GM13976 (cell line): ENCODE measurements around the gene PASK.
A peak's percentile ranks its signal among the peaks of the same experiment; 100 is the strongest.
"Not testable (repeated sequence)": the region's sequence is repeated elsewhere in the genome, so short reads cannot be mapped to it uniquely, and the experiment has no call there.

Source experiments
- DNase-seq: peaks from one replicate; pipeline ENCODE4 v3.0.0; 2012; ENCODE audit warnings: low spot score
- in situ Hi-C: fragments of 300-500 bp; cut with MboI; formaldehyde crosslinking; loops from one replicate; pipeline ENCODE4 v1.12.0; 2022; ENCODE audit warnings: low sequenced_read_pairs, mixed read lengths, inconsistent platforms; ENCODE audit not compliant: unreplicated experiment
- TF ChIP-seq, protein P1 (sequence below): IDR thresholded peaks from 2 replicates; pipeline ENCODE4 v1.5.1; 2012; ENCODE audit warnings: borderline replicate concordance, mild to moderate bottlenecking; ENCODE audit not compliant: insufficient read depth; ENCODE audit errors: extremely low read depth, missing control alignments, control extremely low read depth

PASK gene

DNA sequence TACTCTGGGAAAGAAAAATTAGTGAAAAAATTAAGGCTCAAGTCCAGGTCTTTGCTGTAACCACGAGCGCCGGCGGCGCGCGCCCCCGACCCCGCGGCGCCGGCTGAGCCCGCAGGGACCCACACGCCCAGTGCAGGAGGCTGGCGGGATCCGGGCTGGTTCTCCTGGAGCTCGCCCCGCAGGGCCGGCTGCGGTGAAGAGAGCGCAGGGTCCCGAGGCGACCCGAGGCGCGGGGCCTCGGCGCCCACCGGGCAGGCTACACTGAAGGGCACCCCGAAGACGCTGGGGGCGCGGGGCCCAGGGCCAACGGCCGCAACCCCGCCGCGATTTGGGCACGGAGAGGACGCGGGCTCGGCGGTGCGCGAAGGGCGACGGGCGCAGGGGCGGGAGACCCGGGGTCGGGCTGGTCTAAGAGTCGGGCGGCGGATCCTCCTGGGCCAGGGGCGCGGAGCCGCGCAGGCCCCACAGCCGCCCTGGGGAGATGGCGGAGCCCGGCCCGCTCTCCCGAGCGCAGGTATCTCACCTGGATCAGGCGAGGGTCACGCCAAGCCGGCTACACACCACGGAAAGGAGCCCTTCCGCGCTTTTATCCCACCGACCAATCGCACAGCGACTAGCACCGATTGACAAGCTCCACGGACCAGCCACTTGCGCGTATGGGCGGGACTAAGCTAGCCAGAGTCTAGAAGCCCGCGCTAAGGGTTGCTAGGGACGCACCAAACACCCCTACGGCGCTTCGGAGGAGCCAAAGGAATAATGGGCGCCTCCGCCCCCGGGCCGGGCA is at the start of gene PASK:
Gene PASK (minus strand): TSS at position 582 of the 784 bp plus-strand sequence. CDS start 6,440 bp downstream, outside the sequence.
- in situ Hi-C loops: no loop called here
- TF ChIP-seq, protein P1, sequence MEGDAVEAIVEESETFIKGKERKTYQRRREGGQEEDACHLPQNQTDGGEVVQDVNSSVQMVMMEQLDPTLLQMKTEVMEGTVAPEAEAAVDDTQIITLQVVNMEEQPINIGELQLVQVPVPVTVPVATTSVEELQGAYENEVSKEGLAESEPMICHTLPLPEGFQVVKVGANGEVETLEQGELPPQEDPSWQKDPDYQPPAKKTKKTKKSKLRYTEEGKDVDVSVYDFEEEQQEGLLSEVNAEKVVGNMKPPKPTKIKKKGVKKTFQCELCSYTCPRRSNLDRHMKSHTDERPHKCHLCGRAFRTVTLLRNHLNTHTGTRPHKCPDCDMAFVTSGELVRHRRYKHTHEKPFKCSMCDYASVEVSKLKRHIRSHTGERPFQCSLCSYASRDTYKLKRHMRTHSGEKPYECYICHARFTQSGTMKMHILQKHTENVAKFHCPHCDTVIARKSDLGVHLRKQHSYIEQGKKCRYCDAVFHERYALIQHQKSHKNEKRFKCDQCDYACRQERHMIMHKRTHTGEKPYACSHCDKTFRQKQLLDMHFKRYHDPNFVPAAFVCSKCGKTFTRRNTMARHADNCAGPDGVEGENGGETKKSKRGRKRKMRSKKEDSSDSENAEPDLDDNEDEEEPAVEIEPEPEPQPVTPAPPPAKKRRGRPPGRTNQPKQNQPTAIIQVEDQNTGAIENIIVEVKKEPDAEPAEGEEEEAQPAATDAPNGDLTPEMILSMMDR: no peak
- peak; percentile 95 for DNase-seq

- in situ Hi-C loops: no loop called here
- TF ChIP-seq, protein P1: no peak
- DNase-seq: no peak
Measured at GRCh38 chr2:241198381-241199279, 49.4 kb upstream of the PASK start.

- no peak for DNase-seq
- TF ChIP-seq, protein P1: no peak
- in situ Hi-C loops: no loop called here
Measured at GRCh38 chr2:241197947-241198346, 48.7 kb upstream of the PASK start.

GRCh38 chr2:241197246-241197645 is 48.0 kb upstream of the PASK start:
- DNase-seq, in situ Hi-C loops: not testable (repeated sequence)

DNA sequence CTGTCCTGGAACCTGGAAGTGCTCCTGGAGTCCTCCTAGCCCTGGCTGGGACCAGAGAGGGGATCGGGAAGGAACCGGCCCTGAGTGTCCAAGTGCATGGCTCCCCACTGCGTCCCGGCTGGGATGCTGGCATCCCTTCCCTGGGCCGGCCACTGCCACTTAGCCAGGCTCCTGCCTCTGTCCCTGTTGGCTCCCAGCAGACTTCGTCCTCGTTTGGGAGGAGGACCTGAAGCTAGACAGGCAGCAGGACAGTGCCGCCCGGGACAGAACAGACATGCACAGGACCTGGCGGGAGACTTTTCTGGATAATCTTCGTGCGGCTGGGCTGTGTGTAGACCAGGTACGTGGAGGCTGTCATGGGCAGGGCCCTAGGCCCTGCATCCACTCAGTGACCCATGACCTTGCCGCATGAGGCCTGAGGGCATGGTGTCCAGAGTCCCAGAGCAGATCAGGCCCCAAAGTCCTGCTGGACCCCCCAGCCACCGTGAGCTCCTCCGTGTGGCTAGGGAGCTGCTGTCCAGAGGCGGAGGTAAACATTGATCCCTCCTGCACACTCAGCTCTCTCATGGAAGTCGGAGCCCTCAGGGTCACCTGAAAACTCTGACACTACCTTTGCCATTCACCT is 46.3 kb upstream of the PASK start:
- in situ Hi-C loops: no loop called here
- TF ChIP-seq, protein P1: no peak
- DNase-seq: no peak

GRCh38 chr2:241194811-241195210 is 45.5 kb upstream of the PASK start:
- DNase-seq: no peak
- in situ Hi-C loops: no loop called here
- TF ChIP-seq, protein P1: no peak
